Fibroblast of the aortic adventitia (primary cell): ENCODE measurements around the gene ST7. TPM values are rescaled to one million over a fixed set of nuclear protein-coding genes. Genes with fewer than 3 reads are reported as not detected.

ENCODE experiments used
- DNase-seq: peaks from one replicate; pipeline ENCODE4 v3.0.0-alpha.2; 2010; ENCODE audit warnings: low read depth
- H3K4me3 ChIP-seq: 2 replicates; pipeline ENCODE4 v1.5.1; 2011; ENCODE audit warnings: low read depth, mild to moderate bottlenecking, control low read depth, low read length, moderate library complexity
- CTCF ChIP-seq: IDR thresholded peaks from 2 replicates; pipeline ENCODE4 v1.5.1; 2011; ENCODE audit warnings: mild to moderate bottlenecking, low read length, control low read depth, inconsistent platforms; ENCODE audit not compliant: insufficient read depth
- total RNA-seq: library from RNA; depleted of rRNA; stranded (reverse); fragments of >200 nt; gene quantifications from 2 replicates; pipeline ENCODE4 v1.2.3, GENCODE V29; 2012; ENCODE audit warnings: low replicate concordance

ST7 gene
- total RNA-seq, 1 donor = 22.7 TPM

DNA sequence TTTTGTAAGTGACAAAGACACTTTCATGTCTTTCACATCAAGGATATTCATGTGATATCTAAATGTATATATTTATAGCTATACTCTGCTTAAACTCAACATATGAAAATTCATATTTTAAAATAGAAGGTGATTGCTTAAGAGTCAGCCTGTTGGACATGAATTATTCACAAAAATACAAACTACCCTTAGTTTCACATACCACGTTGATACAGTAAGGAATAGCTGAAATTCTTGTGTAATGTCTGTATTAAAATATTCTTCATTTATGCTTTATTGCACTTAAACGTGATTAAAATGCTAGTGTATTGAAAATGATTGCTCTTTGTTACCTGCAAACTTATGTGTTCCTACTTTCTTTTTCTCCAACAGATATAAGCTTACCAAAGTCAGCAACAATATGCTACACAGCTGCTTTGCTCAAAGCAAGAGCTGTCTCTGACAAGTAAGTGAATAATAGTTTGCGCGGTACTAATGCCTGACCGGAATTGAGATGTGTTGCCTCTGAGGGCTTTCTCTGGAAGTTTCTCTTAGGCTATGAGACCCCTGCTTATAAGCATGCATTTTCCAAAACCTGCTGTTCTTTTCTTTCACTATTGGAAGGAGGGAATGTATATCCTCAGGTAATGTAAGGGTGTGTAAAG is 235.8 kb downstream of the ST7 start:
- H3K4me3 ChIP-seq = no peak overlapping the region
- TF ChIP-seq CTCF = no peak
- DNase-seq = no peak

DNA sequence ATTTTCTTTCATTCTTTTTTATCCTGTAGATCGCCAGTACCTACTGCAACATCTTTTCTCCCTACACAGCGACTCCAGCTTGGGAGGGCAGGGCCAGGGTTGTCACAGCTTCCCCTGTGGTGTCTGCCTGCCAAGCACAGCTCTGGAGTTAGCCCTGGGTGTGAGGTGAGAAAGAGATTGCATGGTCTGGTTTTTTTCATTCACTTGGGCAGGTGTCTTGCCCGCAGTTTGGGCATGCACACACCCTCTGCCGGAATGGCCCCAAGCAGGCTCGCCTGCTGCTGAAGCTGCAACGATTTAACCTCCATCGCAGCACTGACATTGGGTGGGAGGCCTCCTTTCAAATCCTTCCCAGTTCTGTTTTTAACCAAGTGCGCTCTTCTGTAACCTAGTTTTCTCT is 236.8 kb downstream of the ST7 start:
- TF ChIP-seq CTCF = no peak
- no peak for DNase-seq
- no peak overlapping the region for H3K4me3 ChIP-seq

GRCh38 chr7:117190746-117191435 is 237.6 kb downstream of the ST7 start:
- no peak overlapping the region for H3K4me3 ChIP-seq
- TF ChIP-seq CTCF = no peak
- DNase-seq = no peak

DNA sequence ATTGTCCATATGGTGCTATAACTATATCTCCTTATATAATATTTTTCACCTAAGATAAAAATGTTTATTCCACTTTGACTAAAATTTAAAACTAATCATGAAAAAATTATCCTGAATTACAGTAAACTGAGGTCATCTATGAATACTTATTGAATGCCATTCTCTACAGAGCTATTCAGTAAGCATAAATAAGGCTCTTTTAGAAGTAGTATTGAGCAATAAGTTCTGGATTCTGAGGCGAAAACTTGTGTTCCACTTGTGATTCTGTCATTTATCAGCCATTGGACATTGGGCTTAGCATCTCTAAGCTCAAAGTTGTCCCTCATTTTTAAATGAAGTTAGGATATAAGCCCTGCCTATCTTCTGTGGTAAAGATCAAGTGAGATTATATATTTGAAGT is 238.8 kb downstream of the ST7 start:
- no peak for TF ChIP-seq CTCF
- no peak overlapping the region for H3K4me3 ChIP-seq
- no peak for DNase-seq

GRCh38 chr7:117193564-117193963 is 240.3 kb downstream of the ST7 start:
- TF ChIP-seq CTCF = no peak
- DNase-seq = peak; percentile 55

GRCh38 chr7:117194445-117194844 is 241.1 kb downstream of the ST7 start:
- H3K4me3 ChIP-seq = no peak overlapping the region
- no peak for DNase-seq
- no peak for TF ChIP-seq CTCF

More at GRCh38 chr7:117193564-117193963, 240.3 kb downstream of the ST7 start:
- no peak overlapping the region for H3K4me3 ChIP-seq
